K562 (cell line): ENCODE data around the gene C11orf58. TPM values are rescaled to one million over a fixed set of nuclear protein-coding genes. Genes with fewer than 3 reads are reported as not detected.

ENCODE experiments used
- ATAC-seq: fragments of 200-7000 bp; cut with Tn5 transposase; 3 replicates; pipeline ENCODE4 v1.9.1; 2020; ENCODE audit warnings: moderate library complexity
- BruUV-seq: library from RNA; stranded (reverse); fragments of 400-500 nt; replicated peaks from 2 replicates; lab custom pipeline; 2021; lab: Mats Ljungman, UMichigan
- CTCF ChIA-PET: fragments of 300-600 bp; formaldehyde crosslinking; extraction: SDS; loops from one replicate; lab custom pipeline; 2021; ENCODE audit warnings: low intra/inter-chr PET ratio; lab: Yijun Ruan, JAX
- POLR2A ChIA-PET: fragments of 300-600, 350-650 bp; sonication (Branson Sonifier 250); formaldehyde crosslinking; extraction: SDS; loops from one replicate; lab custom pipeline; 2021; ENCODE audit warnings: antibody characterized with exemption, inconsistent platforms; lab: Yijun Ruan, JAX
- DNase-seq, 4 experiments: peaks; one replicate each; pipeline versions ENCODE4 v3.0.0 to v3.0.0-alpha.2; 2011 to 2018; ENCODE audit warnings: low spot score in 3 of 4, mixed read lengths in 3 of 4; ENCODE audit errors: extremely low read depth in 1 of 4
- FAIRE-seq: peaks from 2 replicates; lab custom pipeline; 2011; peaks lifted over from hg19 to GRCh38; lab: Jason Lieb, UNC
- H2AFZ ChIP-seq: 2 replicates; pipeline ENCODE4 v1.6.0; 2011; ENCODE audit warnings: low read depth, low read length, control low read depth, inconsistent platforms
- H3K27ac ChIP-seq: fragments of 200-600 bp; 3 replicates; pipeline ENCODE4 v1.8.0; 2011; ENCODE audit warnings: low read depth, mild to moderate bottlenecking, control low read depth, inconsistent platforms, low read length, moderate library complexity, mixed read lengths; ENCODE audit errors: extremely low read depth
- H3K27me3 ChIP-seq, 2 experiments: fragments of 300-600 bp in 1 of 2; 2 replicates in 1 of 2; 3 replicates in 1 of 2; pipeline versions ENCODE4 v1.6.0 to v1.8.0; 2011; ENCODE audit warnings: inconsistent platforms in 2 of 2, low read length in 2 of 2, mild to moderate bottlenecking in 1 of 2, mixed read lengths in 1 of 2, moderate library complexity in 1 of 2; ENCODE audit not compliant: control insufficient read depth in 2 of 2, insufficient read depth in 2 of 2
- H3K36me3 ChIP-seq: fragments of 300-600 bp; 3 replicates; pipeline ENCODE4 v1.8.0; 2011; ENCODE audit warnings: mild to moderate bottlenecking, low read length, inconsistent platforms; ENCODE audit not compliant: control insufficient read depth, insufficient read depth
- H3K4me1 ChIP-seq, 2 experiments: fragments of 200-600 bp in 1 of 2; replicated peaks in 1 of 2; 2 replicates in 1 of 2; 3 replicates in 1 of 2; pipeline versions ENCODE4 v1.5.1 to v1.8.0; 2011; ENCODE audit warnings: inconsistent platforms in 2 of 2, low read length in 2 of 2, mild to moderate bottlenecking in 1 of 2, mixed read lengths in 1 of 2, moderate library complexity in 1 of 2; ENCODE audit not compliant: control insufficient read depth in 2 of 2, insufficient read depth in 2 of 2
- H3K4me2 ChIP-seq: 2 replicates; pipeline ENCODE4 v1.6.1; 2011; ENCODE audit warnings: low read length, control low read depth, inconsistent platforms, mixed read lengths; ENCODE audit not compliant: insufficient read depth
- H3K4me3 ChIP-seq: fragments of 200-600 bp; sonication (generic), shearing (Covaris generic); 2 replicates; pipeline ENCODE4 v1.5.1; 2016; ENCODE audit warnings: control low read depth, inconsistent platforms
- H3K79me2 ChIP-seq: fragments of 200-600 bp; 3 replicates; pipeline ENCODE4 v1.8.0; 2011; ENCODE audit warnings: low read length, inconsistent platforms; ENCODE audit not compliant: control insufficient read depth, insufficient read depth
- H3K9ac ChIP-seq, 2 experiments: 2 replicates each; pipeline versions ENCODE4 v1.6.0 to v1.6.1; 2011; ENCODE audit warnings: low read depth in 2 of 2, low read length in 2 of 2, control low read depth in 1 of 2, inconsistent platforms in 1 of 2, mild to moderate bottlenecking in 1 of 2, mixed read lengths in 1 of 2; ENCODE audit not compliant: insufficient read depth in 1 of 2
- H3K9me1 ChIP-seq: one replicate; pipeline ENCODE4 v1.6.0; 2011; ENCODE audit warnings: inconsistent platforms, mild to moderate bottlenecking, low read length, moderate library complexity; ENCODE audit not compliant: control insufficient read depth, insufficient read depth
- H3K9me3 ChIP-seq: replicated peaks from 2 replicates; pipeline ENCODE4 v1.5.1; 2011; ENCODE audit warnings: low read depth, low read length, inconsistent platforms; ENCODE audit not compliant: control insufficient read depth, insufficient read depth
- H4K20me1 ChIP-seq: replicated peaks from 2 replicates; pipeline ENCODE4 v1.6.1; 2011; ENCODE audit warnings: low read length, inconsistent platforms, mixed read lengths; ENCODE audit not compliant: control insufficient read depth, insufficient read depth
- BRD9 ChIP-seq: fragments of 450-650 bp; IDR thresholded peaks from 2 replicates; pipeline ENCODE4 v1.6.1; 2018; ENCODE audit warnings: low read depth; ENCODE audit not compliant: partially characterized antibody
- CBX1 ChIP-seq: sonication (generic); IDR thresholded peaks from 2 replicates; pipeline ENCODE4 v1.6.1; 2016; ENCODE audit warnings: antibody characterized with exemption, low read depth, mild to moderate bottlenecking
- KAT7 ChIP-seq: sonication (generic); formaldehyde crosslinking; IDR thresholded peaks from 2 replicates; pipeline ENCODE4 v1.8.0; 2022; ENCODE audit warnings: missing genetic modification reagents, mild to moderate bottlenecking, borderline replicate concordance
- MXI1 ChIP-seq: IDR thresholded peaks from 2 replicates; pipeline ENCODE4 v1.6.1; 2011; ENCODE audit warnings: low read depth, mild to moderate bottlenecking, improper control_type of control experiment, low read length
- RBM15 ChIP-seq: fragments of 200-400 bp; formaldehyde crosslinking; IDR thresholded peaks from 2 replicates; pipeline ENCODE4 v1.6.1; 2018; ENCODE audit warnings: mild to moderate bottlenecking, low read length, moderate library complexity; ENCODE audit not compliant: insufficient read depth
- ZFP91 ChIP-seq: sonication (generic); formaldehyde crosslinking; IDR thresholded peaks from 2 replicates; pipeline ENCODE4 v1.8.0; 2022; ENCODE audit warnings: mild to moderate bottlenecking, missing genetic modification reagents
- ZFPM2 ChIP-seq: fragments of 250-450 bp; sonication (Bioruptor Pico); IDR thresholded peaks from 2 replicates; pipeline ENCODE4 v1.5.1; 2022; ENCODE audit warnings: mild to moderate bottlenecking
- ZMIZ1 ChIP-seq, 2 experiments: fragments of 150-350 bp in 1 of 2; IDR thresholded peaks; 2 replicates each; pipeline ENCODE4 v1.6.1; 2012 to 2016; ENCODE audit warnings: low read depth in 2 of 2, low read length in 2 of 2, mild to moderate bottlenecking in 1 of 2, moderate library complexity in 1 of 2
- ZNF384 ChIP-seq: IDR thresholded peaks from 2 replicates; pipeline ENCODE4 v1.6.1; 2012; ENCODE audit warnings: low read depth, low read length, improper control_type of control experiment
- ZNF75A ChIP-seq: fragments of 450-650 bp; formaldehyde crosslinking; IDR thresholded peaks from 2 replicates; pipeline ENCODE4 v1.4.0; 2020; ENCODE audit warnings: mild to moderate bottlenecking
- WGBS: fragments of 100-300 bp; shearing (Covaris generic); methylation state at CpG from one replicate; pipeline ENCODE4 v1.1.6; 2016; ENCODE audit warnings: low coverage, mixed read lengths; ENCODE audit not compliant: insufficient coverage; ENCODE audit errors: missing lambda C conversion rate; 5-methylcytosine and 5-hydroxymethylcytosine counted together
- in situ Hi-C: fragments of 300-500 bp; cut with MboI; formaldehyde crosslinking; loops from 4 replicates; pipeline ENCODE4 v1.15.0; 2018; ENCODE audit warnings: inconsistent platforms, mixed read lengths
- intact Hi-C: fragments of 100-400 bp; cut with micrococcal nuclease; formaldehyde crosslinking; loops from 2 replicates; pipeline ENCODE4 v1.14.2; 2022
- polyA plus RNA-seq, 8 experiments: library from polyadenylated mRNA; depleted of rRNA in 4 of 8; stranded (reverse) in 5 of 8; unstranded in 3 of 8; fragments of >200 nt; fragmentation: Nextera tagmentation in 2 of 8; fragmentation: Illumina TruSeq in 1 of 8; extraction: Ambion mirVana in 2 of 8; extraction: Trizol in 1 of 8; gene quantifications; 2 replicates each; pipeline versions ENCODE4 v1.2.1 to v1.2.3, GENCODE V29; 2011 to 2014; ENCODE audit warnings: inconsistent platforms in 1 of 8, missing spikeins in 1 of 8
- total RNA-seq, 7 experiments: library from RNA; depleted of rRNA in 6 of 7; stranded (reverse); fragments of >200 nt in 6 of 7; fragmentation: Illumina TruSeq in 2 of 7; extraction: Trizol in 2 of 7; gene quantifications; 2 replicates each; pipeline versions ENCODE4 v1.2.1 to v1.2.3, GENCODE V29; 2011 to 2021; ENCODE audit warnings: low replicate concordance in 1 of 7
- TF ChIP-seq, protein P1 (sequence below): sonication (generic); formaldehyde crosslinking; IDR thresholded peaks from 2 replicates; pipeline ENCODE4 v1.4.0; 2020; ENCODE audit warnings: mild to moderate bottlenecking, missing genetic modification reagents

Gene C11orf58
- total and polyA plus RNA-seq, 9 of the 15 experiments (the other 6 are each of a cell fraction or from before 2014, with no cell fraction given): 104 to 421 (median 247) TPM

- TF ChIP-seq, protein P1, sequence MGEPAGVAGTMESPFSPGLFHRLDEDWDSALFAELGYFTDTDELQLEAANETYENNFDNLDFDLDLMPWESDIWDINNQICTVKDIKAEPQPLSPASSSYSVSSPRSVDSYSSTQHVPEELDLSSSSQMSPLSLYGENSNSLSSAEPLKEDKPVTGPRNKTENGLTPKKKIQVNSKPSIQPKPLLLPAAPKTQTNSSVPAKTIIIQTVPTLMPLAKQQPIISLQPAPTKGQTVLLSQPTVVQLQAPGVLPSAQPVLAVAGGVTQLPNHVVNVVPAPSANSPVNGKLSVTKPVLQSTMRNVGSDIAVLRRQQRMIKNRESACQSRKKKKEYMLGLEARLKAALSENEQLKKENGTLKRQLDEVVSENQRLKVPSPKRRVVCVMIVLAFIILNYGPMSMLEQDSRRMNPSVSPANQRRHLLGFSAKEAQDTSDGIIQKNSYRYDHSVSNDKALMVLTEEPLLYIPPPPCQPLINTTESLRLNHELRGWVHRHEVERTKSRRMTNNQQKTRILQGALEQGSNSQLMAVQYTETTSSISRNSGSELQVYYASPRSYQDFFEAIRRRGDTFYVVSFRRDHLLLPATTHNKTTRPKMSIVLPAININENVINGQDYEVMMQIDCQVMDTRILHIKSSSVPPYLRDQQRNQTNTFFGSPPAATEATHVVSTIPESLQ (CRISPR knock-in tag): no peak
- TF ChIP-seq BRD9 (no peak), MXI1 (no peak), KAT7 (no peak)
These were observed 31.6 kb downstream of the C11orf58 start (continued) for GRCh38 chr11:16770016-16770415.

DNA sequence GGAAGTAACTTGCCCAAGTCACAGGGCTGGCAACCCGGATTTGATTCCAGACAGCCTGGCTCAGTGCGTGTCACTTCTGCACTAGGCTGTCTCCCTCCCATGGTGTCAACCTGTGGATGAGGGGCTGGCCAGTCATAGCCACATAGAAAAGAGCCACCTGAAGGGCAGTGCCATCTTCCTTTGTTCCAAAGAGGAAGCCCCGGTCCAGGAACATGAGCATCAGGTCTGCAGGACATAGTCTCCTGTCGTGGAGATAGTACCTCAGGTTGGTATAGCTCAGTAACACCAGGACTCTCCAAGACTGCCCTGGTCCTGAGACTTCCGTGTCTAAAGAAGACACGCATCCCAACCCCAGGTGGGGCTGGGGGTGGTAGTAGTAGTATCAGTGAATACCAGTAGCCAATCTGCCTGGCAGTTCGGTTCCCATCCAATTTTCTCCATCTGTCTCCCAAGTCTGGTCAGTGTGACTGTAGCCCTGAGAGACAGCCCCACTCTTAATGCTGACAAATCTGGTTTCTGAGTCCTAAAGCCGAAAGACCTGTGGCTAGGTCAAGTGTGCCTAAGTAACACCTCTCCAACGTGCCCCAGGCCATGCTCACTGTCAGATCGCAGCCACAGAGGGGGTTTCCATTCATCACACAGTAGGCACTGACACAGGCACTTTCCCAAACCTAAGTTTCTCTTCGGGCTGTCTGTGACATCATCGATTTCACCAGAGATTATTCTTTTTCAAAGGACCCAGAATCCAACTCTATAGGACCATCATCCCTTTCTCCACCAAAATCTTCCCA lies 33.1 kb downstream of the C11orf58 start:
- H2AFZ ChIP-seq: no peak overlapping the region
- no peak overlapping the region for H3K4me2 ChIP-seq
- no peaks in the 10 kb centered on the region for H3K9me3 ChIP-seq
- no peak overlapping the region for H3K4me3 ChIP-seq
- no peaks in the 10 kb centered on the region for H3K36me3 ChIP-seq
- intact Hi-C loops: loop anchor here (10.0 kb wide), 1 partner anchor 147 kb away; no protein-coding TSS in a partner anchor
- 1% methylated on average over 12 of the region's 12 CpGs for WGBS
- ATAC-seq (no peak), DNase-seq (no peak), FAIRE-seq (no peak)
- ChIA-PET POLR2A (interaction anchor here (3.2 kb wide), 1 partner anchor 9 kb away, joined by 15 read pairs; no protein-coding TSS in a partner anchor), CTCF (no interaction called here)
- no peaks in the 10 kb centered on the region for H3K4me1 ChIP-seq
- H3K9ac ChIP-seq: no peak overlapping the region
- no TSS peak for BruUV-seq
- H3K9me1 ChIP-seq: no peaks in the 10 kb centered on the region
- no peaks in the 10 kb centered on the region for H3K79me2 ChIP-seq
- H4K20me1 ChIP-seq: no peaks in the 10 kb centered on the region; the same call in 1 of the 2 replicates
- no peak overlapping the region for H3K27ac ChIP-seq
- in situ Hi-C loops: no loop called here
- peaks cover 43 to 78% of the 10 kb centered on the region in 2 experiments for H3K27me3 ChIP-seq
- TF ChIP-seq RBM15 (no peak), ZMIZ1 (IDR thresholded peaks at IDR 0.05; ENCODE audit: low read depth in 2 of 2, low read length in 2 of 2) (no peak), ZFP91 (no peak), ZFPM2 (no peak), CBX1 (no peak), ZNF384 (no peak), ZNF75A (CRISPR knock-in tag) (no peak)
